HL-60 (cell line): Measurements from ENCODE around the gene SARNP.

Experiments used
- POLR2AphosphoS5 ChIP-seq: IDR thresholded peaks from 2 replicates; pipeline ENCODE4 v1.6.1; 2012; ENCODE audit warnings: low read depth
- REST ChIP-seq: IDR thresholded peaks from 2 replicates; pipeline ENCODE4 v1.6.1; 2012; ENCODE audit warnings: low read depth; ENCODE audit not compliant: insufficient replicate concordance
- TF ChIP-seq, protein P1 (sequence below): IDR thresholded peaks from one replicate; pipeline ENCODE4 v1.5.1; 2011; ENCODE audit warnings: low read length, control low read depth, inconsistent platforms; ENCODE audit not compliant: insufficient read depth

DNA sequence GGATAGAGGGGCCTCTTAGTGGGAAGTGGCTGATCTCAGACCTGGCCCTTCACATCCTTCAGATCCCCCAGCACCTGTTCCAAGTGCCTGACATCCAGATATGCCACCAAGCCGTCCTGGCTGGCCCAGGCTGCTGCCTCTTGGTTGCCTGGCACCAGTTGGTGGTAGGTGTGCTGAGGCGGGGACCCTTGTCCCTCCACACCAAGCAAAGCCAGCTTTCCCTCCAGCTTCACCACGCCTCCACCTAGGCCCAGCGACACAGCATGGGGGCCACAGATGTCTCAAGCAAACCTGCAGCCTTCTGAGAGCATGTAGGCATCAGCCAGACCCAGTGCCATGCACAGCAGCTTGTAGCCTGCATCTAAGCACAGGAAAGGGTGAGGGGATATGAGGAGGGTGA is 85.2 kb downstream of the SARNP start:
- TF ChIP-seq, protein P1, sequence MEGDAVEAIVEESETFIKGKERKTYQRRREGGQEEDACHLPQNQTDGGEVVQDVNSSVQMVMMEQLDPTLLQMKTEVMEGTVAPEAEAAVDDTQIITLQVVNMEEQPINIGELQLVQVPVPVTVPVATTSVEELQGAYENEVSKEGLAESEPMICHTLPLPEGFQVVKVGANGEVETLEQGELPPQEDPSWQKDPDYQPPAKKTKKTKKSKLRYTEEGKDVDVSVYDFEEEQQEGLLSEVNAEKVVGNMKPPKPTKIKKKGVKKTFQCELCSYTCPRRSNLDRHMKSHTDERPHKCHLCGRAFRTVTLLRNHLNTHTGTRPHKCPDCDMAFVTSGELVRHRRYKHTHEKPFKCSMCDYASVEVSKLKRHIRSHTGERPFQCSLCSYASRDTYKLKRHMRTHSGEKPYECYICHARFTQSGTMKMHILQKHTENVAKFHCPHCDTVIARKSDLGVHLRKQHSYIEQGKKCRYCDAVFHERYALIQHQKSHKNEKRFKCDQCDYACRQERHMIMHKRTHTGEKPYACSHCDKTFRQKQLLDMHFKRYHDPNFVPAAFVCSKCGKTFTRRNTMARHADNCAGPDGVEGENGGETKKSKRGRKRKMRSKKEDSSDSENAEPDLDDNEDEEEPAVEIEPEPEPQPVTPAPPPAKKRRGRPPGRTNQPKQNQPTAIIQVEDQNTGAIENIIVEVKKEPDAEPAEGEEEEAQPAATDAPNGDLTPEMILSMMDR = no peak
- no peak for TF ChIP-seq POLR2AphosphoS5
- TF ChIP-seq REST = no peak
